GM21723 (cell line): ENCODE results near the gene EVI2B.
"Not testable (repeated sequence)": the region's sequence is repeated elsewhere in the genome, so short reads cannot be mapped to it uniquely, and the experiment has no call there.

Experiments used
- ATAC-seq: cut with Tn5 transposase; IDR thresholded peaks from one replicate; pipeline ENCODE4 v1.9.1; 2021; ENCODE audit warnings: mild to moderate bottlenecking, moderate library complexity; ENCODE audit not compliant: unreplicated experiment

EVI2B gene

GRCh38 chr17:31313982-31314781, at the start of gene EVI2B:
EVI2B (minus strand) TSS chr17:31314054; CDS start chr17:31305609, 8,445 bp downstream.
- ATAC-seq = no peak

GRCh38 chr17:31357839-31358394, 44.1 kb upstream of the EVI2B start:
- ATAC-seq = no peak

GRCh38 chr17:31357091-31357490, 43.2 kb upstream of the EVI2B start:
- ATAC-seq = no peak

- no peak for ATAC-seq
These were observed 42.1 kb upstream of the EVI2B start for GRCh38 chr17:31355935-31356334.

GRCh38 chr17:31349454-31349853, 35.6 kb upstream of the EVI2B start:
- ATAC-seq = no peak

- ATAC-seq = not testable (repeated sequence)
These were observed 31.4 kb upstream of the EVI2B start for GRCh38 chr17:31345191-31345747.

GRCh38 chr17:31339906-31340661, 26.2 kb upstream of the EVI2B start:
- no peak for ATAC-seq

GRCh38 chr17:31329221-31329620, 15.4 kb upstream of the EVI2B start:
- no peak for ATAC-seq

GRCh38 chr17:31328160-31328535, 14.3 kb upstream of the EVI2B start:
- no peak for ATAC-seq

- ATAC-seq = no peak
These were observed 13.8 kb upstream of the EVI2B start for GRCh38 chr17:31327534-31328159.

GRCh38 chr17:31323551-31323950, 9.7 kb upstream of the EVI2B start:
- ATAC-seq = no peak

- no peak for ATAC-seq
These were observed 8.1 kb upstream of the EVI2B start for GRCh38 chr17:31321966-31322365.

GRCh38 chr17:31321481-31321880, 7.6 kb upstream of the EVI2B start, which contains the start of gene EVI2A:
EVI2A (minus strand) TSS chr17:31321622; CDS start chr17:31319013, 2,609 bp downstream.
- ATAC-seq = no peak

GRCh38 chr17:31320791-31321190, 6.9 kb upstream of the EVI2B start:
- ATAC-seq = no peak

- no peak for ATAC-seq
These were observed 6.4 kb upstream of the EVI2B start for GRCh38 chr17:31320241-31320640.

GRCh38 chr17:31318851-31319661, 5.2 kb upstream of the EVI2B start:
- ATAC-seq = no peak

GRCh38 chr17:31318298-31318801, 4.5 kb upstream of the EVI2B start:
- ATAC-seq = peak; percentile 34

GRCh38 chr17:31314782-31315100, 887 bp upstream of the EVI2B start:
- ATAC-seq = no peak

GRCh38 chr17:31312223-31312622, 1.6 kb downstream of the EVI2B start:
- not testable (repeated sequence) for ATAC-seq

GRCh38 chr17:31311526-31311925, 2.3 kb downstream of the EVI2B start:
- no peak for ATAC-seq
